H1 (cell line): ENCODE measurements around the gene NAA25. TPM values are rescaled to one million over a fixed set of nuclear protein-coding genes. Genes with fewer than 3 reads are reported as not detected.
A peak's percentile ranks its signal among the peaks of the same experiment; 100 is the strongest.

ENCODE experiments used
- EGR1 ChIP-seq: IDR thresholded peaks from 2 replicates; pipeline ENCODE4 v1.6.1; 2011; ENCODE audit warnings: low read depth, low read length, borderline replicate concordance
- KDM1A ChIP-seq: fragments of 200-600, 300-600 bp; sonication (generic); IDR thresholded peaks from 2 replicates; pipeline ENCODE4 v1.7.1; 2016; ENCODE audit warnings: mild to moderate bottlenecking, low read length, borderline replicate concordance
- NRF1 ChIP-seq: IDR thresholded peaks from 2 replicates; pipeline ENCODE4 v1.6.1; 2011; ENCODE audit warnings: mild to moderate bottlenecking, low read depth, low read length, improper control_type of control experiment
- PHF8 ChIP-seq: fragments of 200-600 bp; sonication (generic); conservative IDR thresholded peaks from 2 replicates; pipeline ENCODE4 v1.7.1; 2012; ENCODE audit warnings: low read depth, mild to moderate bottlenecking, inconsistent platforms, low read length, moderate library complexity
- RBBP5 ChIP-seq: IDR thresholded peaks from 2 replicates; pipeline ENCODE4 v1.7.1; 2012; ENCODE audit warnings: low read depth, mild to moderate bottlenecking, inconsistent platforms, low read length, moderate library complexity, borderline replicate concordance
- SAP30 ChIP-seq: fragments of 300-600 bp; sonication (generic); IDR thresholded peaks from 2 replicates; pipeline ENCODE4 v1.7.1; 2012; ENCODE audit warnings: low read length, moderate library complexity, mild to moderate bottlenecking, inconsistent platforms; ENCODE audit not compliant: insufficient read depth, insufficient replicate concordance
- SP1 ChIP-seq: IDR thresholded peaks from 2 replicates; pipeline ENCODE4 v1.6.1; 2011; ENCODE audit warnings: low read depth, low read length
- TEAD4 ChIP-seq: IDR thresholded peaks from 2 replicates; pipeline ENCODE4 v1.6.1; 2012; ENCODE audit warnings: low read depth, low read length, inconsistent platforms, mixed read lengths
- YY1 ChIP-seq: IDR thresholded peaks from 2 replicates; pipeline ENCODE4 v1.6.1; 2011; ENCODE audit warnings: low read depth, mild to moderate bottlenecking, low read length
- polyA plus RNA-seq, 7 experiments: library from polyadenylated mRNA; depleted of rRNA in 3 of 7; stranded (reverse) in 5 of 7; unstranded in 2 of 7; fragments of >200 nt in 5 of 7; fragments of 200-250 nt in 2 of 7; gene quantifications; 1 replicate in 5 of 7; 2 replicates in 1 of 7; 4 replicates in 1 of 7; pipeline versions ENCODE4 v1.2.1 to v1.2.3, GENCODE V29; 2011 to 2013; ENCODE audit warnings: missing spikeins in 2 of 7, mixed read lengths in 2 of 7
- total RNA-seq: library from RNA; stranded (reverse); fragmentation: NEBNext Ultra II Directional; extraction: Animal tissue kit (Norgen Biotek cat#: 25700); gene quantifications from 2 replicates; pipeline ENCODE4 v1.2.1, GENCODE V29; 2021
- TF ChIP-seq, protein P1 (sequence below): fragments of 300-600 bp; sonication (generic); IDR thresholded peaks from 2 replicates; pipeline ENCODE4 v1.7.1; 2012; ENCODE audit warnings: low read length, moderate library complexity, mild to moderate bottlenecking, inconsistent platforms; ENCODE audit not compliant: insufficient replicate concordance

Gene NAA25
- total and polyA plus RNA-seq, 2 of the 8 experiments (the other 6 are each of a cell fraction or from before 2014, with no cell fraction given): 10.8 to 60.3 TPM

DNA sequence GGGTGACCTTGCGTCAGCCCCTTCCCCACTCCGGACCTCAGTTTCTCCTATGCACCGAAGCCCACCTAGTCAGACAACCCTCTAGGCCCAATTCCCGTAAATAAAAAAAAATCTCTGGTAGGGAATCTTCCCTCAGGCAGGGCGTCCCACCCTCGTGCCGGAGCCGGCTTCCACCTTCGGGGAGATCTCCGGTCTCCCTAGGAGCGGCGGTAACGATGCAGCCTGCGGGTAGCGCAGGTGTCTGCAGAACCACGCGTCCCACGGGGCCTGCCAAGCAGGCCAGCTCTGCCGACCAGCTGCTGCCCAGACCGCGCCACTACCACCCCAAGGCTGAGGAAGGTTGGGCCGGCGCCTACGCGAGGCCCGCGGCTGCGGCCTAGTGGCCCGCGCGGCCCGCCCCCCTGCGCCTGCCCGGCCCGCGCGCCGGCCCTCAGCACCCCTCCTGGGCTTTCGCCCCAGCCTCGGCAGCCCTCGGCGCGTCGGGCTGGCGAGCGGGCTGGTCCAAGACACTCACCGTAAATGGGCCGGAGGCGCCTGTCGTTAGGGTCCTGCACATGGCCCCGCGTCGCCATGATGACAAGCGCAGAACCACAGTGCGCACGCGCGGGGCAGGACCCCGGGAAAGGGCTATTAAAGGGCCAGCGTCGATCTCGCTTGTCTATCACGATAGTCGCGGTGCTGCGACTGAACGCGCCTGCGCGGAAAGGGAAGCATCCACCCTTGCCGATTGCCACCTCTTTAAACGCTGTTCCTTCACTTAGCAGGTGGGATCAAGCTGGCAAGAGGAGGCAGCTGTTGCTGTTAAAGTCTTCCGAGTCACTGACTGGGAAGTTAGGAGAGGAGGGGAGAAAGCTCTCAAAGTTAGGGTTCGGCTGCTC lies at the start of gene NAA25 (continued):
- TF ChIP-seq, protein P1, sequence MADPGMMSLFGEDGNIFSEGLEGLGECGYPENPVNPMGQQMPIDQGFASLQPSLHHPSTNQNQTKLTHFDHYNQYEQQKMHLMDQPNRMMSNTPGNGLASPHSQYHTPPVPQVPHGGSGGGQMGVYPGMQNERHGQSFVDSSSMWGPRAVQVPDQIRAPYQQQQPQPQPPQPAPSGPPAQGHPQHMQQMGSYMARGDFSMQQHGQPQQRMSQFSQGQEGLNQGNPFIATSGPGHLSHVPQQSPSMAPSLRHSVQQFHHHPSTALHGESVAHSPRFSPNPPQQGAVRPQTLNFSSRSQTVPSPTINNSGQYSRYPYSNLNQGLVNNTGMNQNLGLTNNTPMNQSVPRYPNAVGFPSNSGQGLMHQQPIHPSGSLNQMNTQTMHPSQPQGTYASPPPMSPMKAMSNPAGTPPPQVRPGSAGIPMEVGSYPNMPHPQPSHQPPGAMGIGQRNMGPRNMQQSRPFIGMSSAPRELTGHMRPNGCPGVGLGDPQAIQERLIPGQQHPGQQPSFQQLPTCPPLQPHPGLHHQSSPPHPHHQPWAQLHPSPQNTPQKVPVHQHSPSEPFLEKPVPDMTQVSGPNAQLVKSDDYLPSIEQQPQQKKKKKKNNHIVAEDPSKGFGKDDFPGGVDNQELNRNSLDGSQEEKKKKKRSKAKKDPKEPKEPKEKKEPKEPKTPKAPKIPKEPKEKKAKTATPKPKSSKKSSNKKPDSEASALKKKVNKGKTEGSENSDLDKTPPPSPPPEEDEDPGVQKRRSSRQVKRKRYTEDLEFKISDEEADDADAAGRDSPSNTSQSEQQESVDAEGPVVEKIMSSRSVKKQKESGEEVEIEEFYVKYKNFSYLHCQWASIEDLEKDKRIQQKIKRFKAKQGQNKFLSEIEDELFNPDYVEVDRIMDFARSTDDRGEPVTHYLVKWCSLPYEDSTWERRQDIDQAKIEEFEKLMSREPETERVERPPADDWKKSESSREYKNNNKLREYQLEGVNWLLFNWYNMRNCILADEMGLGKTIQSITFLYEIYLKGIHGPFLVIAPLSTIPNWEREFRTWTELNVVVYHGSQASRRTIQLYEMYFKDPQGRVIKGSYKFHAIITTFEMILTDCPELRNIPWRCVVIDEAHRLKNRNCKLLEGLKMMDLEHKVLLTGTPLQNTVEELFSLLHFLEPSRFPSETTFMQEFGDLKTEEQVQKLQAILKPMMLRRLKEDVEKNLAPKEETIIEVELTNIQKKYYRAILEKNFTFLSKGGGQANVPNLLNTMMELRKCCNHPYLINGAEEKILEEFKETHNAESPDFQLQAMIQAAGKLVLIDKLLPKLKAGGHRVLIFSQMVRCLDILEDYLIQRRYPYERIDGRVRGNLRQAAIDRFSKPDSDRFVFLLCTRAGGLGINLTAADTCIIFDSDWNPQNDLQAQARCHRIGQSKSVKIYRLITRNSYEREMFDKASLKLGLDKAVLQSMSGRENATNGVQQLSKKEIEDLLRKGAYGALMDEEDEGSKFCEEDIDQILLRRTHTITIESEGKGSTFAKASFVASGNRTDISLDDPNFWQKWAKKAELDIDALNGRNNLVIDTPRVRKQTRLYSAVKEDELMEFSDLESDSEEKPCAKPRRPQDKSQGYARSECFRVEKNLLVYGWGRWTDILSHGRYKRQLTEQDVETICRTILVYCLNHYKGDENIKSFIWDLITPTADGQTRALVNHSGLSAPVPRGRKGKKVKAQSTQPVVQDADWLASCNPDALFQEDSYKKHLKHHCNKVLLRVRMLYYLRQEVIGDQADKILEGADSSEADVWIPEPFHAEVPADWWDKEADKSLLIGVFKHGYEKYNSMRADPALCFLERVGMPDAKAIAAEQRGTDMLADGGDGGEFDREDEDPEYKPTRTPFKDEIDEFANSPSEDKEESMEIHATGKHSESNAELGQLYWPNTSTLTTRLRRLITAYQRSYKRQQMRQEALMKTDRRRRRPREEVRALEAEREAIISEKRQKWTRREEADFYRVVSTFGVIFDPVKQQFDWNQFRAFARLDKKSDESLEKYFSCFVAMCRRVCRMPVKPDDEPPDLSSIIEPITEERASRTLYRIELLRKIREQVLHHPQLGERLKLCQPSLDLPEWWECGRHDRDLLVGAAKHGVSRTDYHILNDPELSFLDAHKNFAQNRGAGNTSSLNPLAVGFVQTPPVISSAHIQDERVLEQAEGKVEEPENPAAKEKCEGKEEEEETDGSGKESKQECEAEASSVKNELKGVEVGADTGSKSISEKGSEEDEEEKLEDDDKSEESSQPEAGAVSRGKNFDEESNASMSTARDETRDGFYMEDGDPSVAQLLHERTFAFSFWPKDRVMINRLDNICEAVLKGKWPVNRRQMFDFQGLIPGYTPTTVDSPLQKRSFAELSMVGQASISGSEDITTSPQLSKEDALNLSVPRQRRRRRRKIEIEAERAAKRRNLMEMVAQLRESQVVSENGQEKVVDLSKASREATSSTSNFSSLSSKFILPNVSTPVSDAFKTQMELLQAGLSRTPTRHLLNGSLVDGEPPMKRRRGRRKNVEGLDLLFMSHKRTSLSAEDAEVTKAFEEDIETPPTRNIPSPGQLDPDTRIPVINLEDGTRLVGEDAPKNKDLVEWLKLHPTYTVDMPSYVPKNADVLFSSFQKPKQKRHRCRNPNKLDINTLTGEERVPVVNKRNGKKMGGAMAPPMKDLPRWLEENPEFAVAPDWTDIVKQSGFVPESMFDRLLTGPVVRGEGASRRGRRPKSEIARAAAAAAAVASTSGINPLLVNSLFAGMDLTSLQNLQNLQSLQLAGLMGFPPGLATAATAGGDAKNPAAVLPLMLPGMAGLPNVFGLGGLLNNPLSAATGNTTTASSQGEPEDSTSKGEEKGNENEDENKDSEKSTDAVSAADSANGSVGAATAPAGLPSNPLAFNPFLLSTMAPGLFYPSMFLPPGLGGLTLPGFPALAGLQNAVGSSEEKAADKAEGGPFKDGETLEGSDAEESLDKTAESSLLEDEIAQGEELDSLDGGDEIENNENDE: no peak
- no peak for TF ChIP-seq RBBP5
- peak; percentile 93 for TF ChIP-seq NRF1
- TF ChIP-seq SP1: no peak
- TF ChIP-seq EGR1: no peak
- TF ChIP-seq KDM1A: no peak
- TF ChIP-seq YY1: peak; percentile 82; the same call in 1 of the 2 replicates
- TF ChIP-seq TEAD4: no peak
- TF ChIP-seq SAP30: no peak
- peak; percentile 83 for TF ChIP-seq PHF8
